Measurements from ENCODE around the gene CTBP2.

- TF ChIP-seq POLR2A (IDR thresholded peaks at IDR 0.05) = no peak
- no peak for TF ChIP-seq CTCF (IDR thresholded peaks at IDR 0.05)
- no peak for TF ChIP-seq POLR2AphosphoS5 (IDR thresholded peaks at IDR 0.05)
Measured at GRCh38 chr10:125118701-125119100, 41.7 kb downstream of the CTBP2 start.

All from breast epithelium (tissue), 3 donors.